OCI-LY7 (cell line): Measurements from ENCODE around the gene LAPTM5. TPM values are rescaled to one million over a fixed set of nuclear protein-coding genes. Genes with fewer than 3 reads are reported as not detected.

Source experiments
- Bru-seq: library from RNA; stranded (reverse); fragments of 400-500 nt; gene quantifications from one replicate; lab custom pipeline; 2021; lab: Mats Ljungman, UMichigan
- BruChase-seq, 2 experiments: library from RNA; stranded (reverse); fragments of 400-500 nt; gene quantifications; one replicate each; lab custom pipeline; 2021; lab: Mats Ljungman, UMichigan
- BruUV-seq: library from RNA; stranded (reverse); fragments of 400-500 nt; replicated peaks from 2 replicates; lab custom pipeline; 2021; lab: Mats Ljungman, UMichigan
- CTCF ChIA-PET: fragments of 300-600 bp; sonication (Branson Sonifier 250); formaldehyde crosslinking; loops from one replicate; lab custom pipeline; 2022; ENCODE audit warnings: antibody characterized with exemption; ENCODE audit not compliant: unreplicated experiment; lab: Charles Lee
- POLR2A ChIA-PET: fragments of 300-600 bp; sonication (Branson Sonifier 250); formaldehyde crosslinking; loops from one replicate; lab custom pipeline; 2022; ENCODE audit warnings: antibody characterized with exemption; lab: Charles Lee
- DNase-seq: peaks from one replicate; pipeline ENCODE4 v3.0.0-alpha.2; 2015; ENCODE audit warnings: low spot score
- H2AFZ ChIP-seq: fragments of 200-600 bp; sonication (generic), shearing (Covaris generic); 2 replicates; pipeline ENCODE4 v1.6.1; 2014; ENCODE audit warnings: mild to moderate bottlenecking, antibody characterized with exemption, low read length, moderate library complexity
- H3K27ac ChIP-seq: fragments of 200-600 bp; sonication (generic); 2 replicates; pipeline ENCODE4 v1.5.1; 2014; ENCODE audit warnings: mixed run types, low read depth, mild to moderate bottlenecking, moderate library complexity, low read length, inconsistent platforms; ENCODE audit not compliant: poor library complexity, severe bottlenecking
- H3K36me3 ChIP-seq: fragments of 200-600 bp; sonication (generic); 2 replicates; pipeline ENCODE4 v1.6.1; 2014; ENCODE audit warnings: mild to moderate bottlenecking, antibody characterized with exemption, low read length, moderate library complexity, mixed read lengths; ENCODE audit not compliant: insufficient read depth
- H3K4me1 ChIP-seq: fragments of 200-600 bp; sonication (generic); 2 replicates; pipeline ENCODE4 v1.5.1; 2014; ENCODE audit warnings: mild to moderate bottlenecking, low read length; ENCODE audit not compliant: insufficient read depth, poor library complexity, severe bottlenecking
- H3K4me2 ChIP-seq: fragments of 200-600 bp; sonication (generic); 2 replicates; pipeline ENCODE4 v1.6.1; 2014; ENCODE audit warnings: mild to moderate bottlenecking, low read length
- H3K4me3 ChIP-seq: fragments of 200-600 bp; sonication (generic); 2 replicates; pipeline ENCODE4 v1.5.1; 2014; ENCODE audit warnings: mild to moderate bottlenecking, low read depth, low read length; ENCODE audit not compliant: poor library complexity, severe bottlenecking
- H3K79me2 ChIP-seq: fragments of 200-600 bp; sonication (generic); 2 replicates; pipeline ENCODE4 v1.6.1; 2016; ENCODE audit warnings: low read depth, mild to moderate bottlenecking, low read length, moderate library complexity, mixed read lengths; ENCODE audit not compliant: insufficient read depth
- H3K9me2 ChIP-seq: fragments of 200-600 bp; sonication (generic); 2 replicates; pipeline ENCODE4 v1.6.1; 2016; ENCODE audit warnings: mild to moderate bottlenecking, low read length, mixed read lengths; ENCODE audit not compliant: insufficient read depth
- H3K9me3 ChIP-seq: fragments of 200-600 bp; sonication (generic); 2 replicates; pipeline ENCODE4 v1.6.1; 2014; ENCODE audit warnings: mild to moderate bottlenecking, mixed run types, low read length, mixed read lengths
- H4K20me1 ChIP-seq: fragments of 200-600 bp; sonication (generic); 2 replicates; pipeline ENCODE4 v1.6.1; 2014; ENCODE audit warnings: mild to moderate bottlenecking, antibody characterized with exemption, low read length, moderate library complexity, mixed read lengths; ENCODE audit not compliant: insufficient read depth
- EZH2phosphoT487 ChIP-seq: fragments of 200-600 bp; sonication (generic); IDR thresholded peaks from 2 replicates; pipeline ENCODE4 v1.6.1; 2018; ENCODE audit warnings: low read depth, borderline replicate concordance, mild to moderate bottlenecking, mixed run types, antibody characterized with exemption, low read length, moderate library complexity, mixed read lengths
- intact Hi-C: fragments of 100-400 bp; cut with micrococcal nuclease; formaldehyde crosslinking; loops from one replicate; pipeline ENCODE4 v1.10.0; 2022; ENCODE audit not compliant: unreplicated experiment
- long read RNA-seq: library from polyadenylated mRNA; stranded (forward); transcript quantifications from one replicate; pipeline ENCODE4 v2.0.0, GENCODE V29; 2022
- total RNA-seq, 2 experiments: library from RNA; depleted of rRNA in 1 of 2; stranded (reverse); fragments of >200 nt in 1 of 2; shearing (Covaris generic) in 1 of 2; gene quantifications; 2 replicates each; pipeline ENCODE4 v1.2.3, GENCODE V29; 2014 to 2022
- TF ChIP-seq, protein P1 (sequence below): fragments of 200-600 bp; sonication (generic); conservative IDR thresholded peaks from 2 replicates; pipeline ENCODE4 v1.5.1; 2014; ENCODE audit warnings: mild to moderate bottlenecking, antibody characterized with exemption, low read length, moderate library complexity, mixed read lengths

LAPTM5 gene, protein sequence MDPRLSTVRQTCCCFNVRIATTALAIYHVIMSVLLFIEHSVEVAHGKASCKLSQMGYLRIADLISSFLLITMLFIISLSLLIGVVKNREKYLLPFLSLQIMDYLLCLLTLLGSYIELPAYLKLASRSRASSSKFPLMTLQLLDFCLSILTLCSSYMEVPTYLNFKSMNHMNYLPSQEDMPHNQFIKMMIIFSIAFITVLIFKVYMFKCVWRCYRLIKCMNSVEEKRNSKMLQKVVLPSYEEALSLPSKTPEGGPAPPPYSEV
- total RNA-seq (2014; rRNA removed; shearing (Covaris generic)) (91.2 and 113 TPM in 2 replicates), total RNA-seq (2022) (137 and 163 TPM in 2 replicates), Bru-seq, nascent RNA (percentile 72 among the genes with signal in this experiment), BruChase-seq, experiment 1, labeled RNA remaining after a 6-hour chase (percentile 94 among the genes with signal in this experiment), BruChase-seq, experiment 2, labeled RNA remaining after a 2-hour chase (percentile 79 among the genes with signal in this experiment)
- long read RNA-seq, transcript LAPTM5-201 (8 exons, 2,223 nt): major isoform, 275 of 331 reads
- long read RNA-seq, partial matches to known transcripts: 14 of 331 reads
- long read RNA-seq, other reads (novel, unspliced or antisense): 42 of 331 reads

DNA sequence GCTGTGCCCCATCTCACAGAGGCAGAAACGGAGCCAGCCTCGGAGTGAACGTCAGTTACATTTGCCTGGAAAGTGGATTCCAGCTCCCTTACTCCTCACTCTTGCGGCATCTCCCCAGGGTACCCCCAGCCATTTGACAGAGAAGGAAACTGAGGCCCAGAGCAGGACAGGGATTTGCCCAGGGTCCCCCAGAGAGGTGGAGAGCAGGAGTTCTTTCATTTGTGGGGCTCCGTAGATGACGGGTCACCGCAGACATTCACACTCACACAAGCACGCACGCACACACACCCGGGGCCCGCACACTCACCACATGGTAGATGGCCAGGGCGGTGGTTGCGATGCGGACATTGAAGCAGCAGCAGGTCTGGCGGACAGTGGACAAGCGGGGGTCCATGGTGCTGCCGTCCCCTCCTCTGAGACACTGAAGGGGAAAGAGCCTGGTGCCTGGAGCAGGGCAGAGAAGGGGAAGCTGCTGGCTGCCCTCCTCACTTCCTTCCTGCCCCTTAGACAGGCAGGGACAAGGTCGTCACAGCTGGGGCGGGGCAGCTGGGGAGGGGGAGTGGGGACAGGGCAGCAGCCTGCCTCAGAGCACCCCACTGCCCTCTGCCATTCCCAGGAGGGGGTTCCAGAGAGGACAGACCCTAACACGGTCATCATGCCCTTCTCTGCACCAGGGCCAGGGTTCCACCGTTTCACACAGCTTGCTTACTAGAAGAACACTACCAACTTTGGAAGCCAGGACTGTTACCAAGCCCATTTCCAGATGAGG is at the start of gene LAPTM5:
TSS of gene LAPTM5 (minus strand) at position 423 of the 769 bp plus-strand sequence. CDS start at position 394, 29 bp downstream.
- H3K79me2 ChIP-seq: peaks cover under 1% of the 10 kb centered on the region; the same call in 1 of the 2 replicates
- no peak within 1 kb of the TSS for H2AFZ ChIP-seq
- peaks cover 9% of the 10 kb centered on the region for H4K20me1 ChIP-seq
- TSS peak; percentile 71 for BruUV-seq
- no peaks in the 10 kb centered on the region for H3K9me3 ChIP-seq
- H3K36me3 ChIP-seq: no peaks in the 10 kb centered on the region
- peak within 1 kb of the TSS; percentile 69 for H3K4me3 ChIP-seq
- peak; percentile 58 for DNase-seq
- H3K4me1 ChIP-seq: peaks cover 99% of the 10 kb centered on the region
- no peaks in the 10 kb centered on the region for H3K9me2 ChIP-seq
- POLR2A ChIA-PET: interaction anchor here (0.5 to 3.7 kb wide), 7 partner anchors 9 to 1925 kb away, joined by 3 to 55 read pairs (median 5); no protein-coding TSS in a partner anchor
- intact Hi-C loops: no loop called here
- peak within 1 kb of the TSS; percentile 91 for H3K4me2 ChIP-seq
- TF ChIP-seq, protein P1, sequence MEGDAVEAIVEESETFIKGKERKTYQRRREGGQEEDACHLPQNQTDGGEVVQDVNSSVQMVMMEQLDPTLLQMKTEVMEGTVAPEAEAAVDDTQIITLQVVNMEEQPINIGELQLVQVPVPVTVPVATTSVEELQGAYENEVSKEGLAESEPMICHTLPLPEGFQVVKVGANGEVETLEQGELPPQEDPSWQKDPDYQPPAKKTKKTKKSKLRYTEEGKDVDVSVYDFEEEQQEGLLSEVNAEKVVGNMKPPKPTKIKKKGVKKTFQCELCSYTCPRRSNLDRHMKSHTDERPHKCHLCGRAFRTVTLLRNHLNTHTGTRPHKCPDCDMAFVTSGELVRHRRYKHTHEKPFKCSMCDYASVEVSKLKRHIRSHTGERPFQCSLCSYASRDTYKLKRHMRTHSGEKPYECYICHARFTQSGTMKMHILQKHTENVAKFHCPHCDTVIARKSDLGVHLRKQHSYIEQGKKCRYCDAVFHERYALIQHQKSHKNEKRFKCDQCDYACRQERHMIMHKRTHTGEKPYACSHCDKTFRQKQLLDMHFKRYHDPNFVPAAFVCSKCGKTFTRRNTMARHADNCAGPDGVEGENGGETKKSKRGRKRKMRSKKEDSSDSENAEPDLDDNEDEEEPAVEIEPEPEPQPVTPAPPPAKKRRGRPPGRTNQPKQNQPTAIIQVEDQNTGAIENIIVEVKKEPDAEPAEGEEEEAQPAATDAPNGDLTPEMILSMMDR: no peak
- TF ChIP-seq EZH2phosphoT487: no peak
- CTCF ChIA-PET: interaction anchor here (0.7 to 1.8 kb wide), 4 partner anchors 13 to 27 kb away, joined by 4 to 5 read pairs (median 4); no protein-coding TSS in a partner anchor
- peak within 1 kb of the TSS; percentile 99 for H3K27ac ChIP-seq

DNA sequence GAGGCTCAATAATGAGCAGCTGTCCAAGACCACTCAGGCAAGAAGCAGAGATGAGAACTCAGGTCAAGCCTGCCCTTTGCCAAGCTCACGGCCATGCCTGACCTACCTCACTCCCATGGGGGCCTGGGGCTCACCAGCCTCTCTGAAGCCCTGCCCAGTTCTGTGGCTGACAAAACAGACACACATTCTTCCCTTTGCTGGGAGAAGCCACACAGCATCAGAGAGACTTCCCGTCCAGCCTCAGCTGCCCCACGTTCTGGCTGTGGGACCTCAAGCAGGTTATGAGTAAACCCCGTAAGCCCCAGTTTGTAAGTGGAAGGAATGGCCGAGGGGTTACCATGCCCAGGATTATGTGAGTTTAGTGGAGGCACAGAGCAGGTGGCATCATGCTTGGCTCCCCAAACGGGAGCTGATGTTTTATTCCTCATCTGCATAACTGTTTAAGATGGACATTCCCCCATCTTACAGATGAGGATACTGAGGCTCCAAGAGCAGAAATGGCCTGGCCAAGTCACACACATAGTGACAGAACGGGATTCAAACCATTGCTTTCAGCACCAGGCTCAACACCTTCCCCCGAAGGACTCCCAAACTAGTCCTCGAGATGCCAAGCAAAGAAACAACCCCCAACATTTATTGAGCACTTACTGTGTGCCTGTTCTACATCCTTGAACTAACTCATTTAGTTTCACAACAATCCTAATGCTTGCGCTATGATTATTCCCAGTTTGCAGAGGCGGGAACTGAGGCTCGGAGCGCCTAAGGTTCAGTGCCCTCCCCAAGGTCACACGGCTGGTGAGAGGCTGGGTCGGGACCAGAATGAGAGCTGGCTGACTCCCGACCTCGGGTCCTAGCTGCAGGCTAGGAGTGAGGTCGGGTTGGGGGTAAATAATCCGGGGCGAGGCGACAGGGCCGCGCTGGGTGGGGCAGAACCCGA is 49.1 kb upstream of the LAPTM5 start:
- H2AFZ ChIP-seq: no peak overlapping the region
- ChIA-PET CTCF (no interaction called here), POLR2A (interaction anchor here (0.6 kb wide), 1 partner anchor 386 kb away, joined by 3 read pairs; no protein-coding TSS in a partner anchor)
- no peaks in the 10 kb centered on the region for H3K79me2 ChIP-seq
- BruUV-seq: no TSS peak
- no peak for TF ChIP-seq EZH2phosphoT487
- TF ChIP-seq, protein P1: no peak
- H3K4me3 ChIP-seq: no peak overlapping the region
- H3K4me2 ChIP-seq: no peak overlapping the region
- no peak for DNase-seq
- H3K9me3 ChIP-seq: no peaks in the 10 kb centered on the region
- H3K36me3 ChIP-seq: no peaks in the 10 kb centered on the region
- H3K4me1 ChIP-seq: no peaks in the 10 kb centered on the region
- intact Hi-C loops: no loop called here
- no peaks in the 10 kb centered on the region for H3K9me2 ChIP-seq
- H3K27ac ChIP-seq: no peak overlapping the region
- H4K20me1 ChIP-seq: no peaks in the 10 kb centered on the region
